D721Med (cell line): ENCODE results near the gene MEGF6.

Experiments
- DNase-seq: peaks from one replicate; pipeline ENCODE4 v3.0.0; 2011; ENCODE audit warnings: low spot score; ENCODE audit not compliant: insufficient read length
- FAIRE-seq: peaks from 2 replicates; lab custom pipeline; 2011; peaks lifted over from hg19 to GRCh38; lab: Jason Lieb, UNC
- CTCF ChIP-seq: IDR thresholded peaks from 2 replicates; pipeline ENCODE4 v1.5.1; 2012; ENCODE audit warnings: mild to moderate bottlenecking, control low read depth; ENCODE audit not compliant: insufficient read depth; ENCODE audit errors: missing control alignments

The MEGF6 gene

GRCh38 chr1:3477241-3477995, 133.9 kb downstream of the MEGF6 start:
- TF ChIP-seq CTCF, result no peak
- DNase-seq (no peak), FAIRE-seq (no peak)

GRCh38 chr1:3476666-3477065, 134.6 kb downstream of the MEGF6 start:
- FAIRE-seq, result no peak
- TF ChIP-seq CTCF, result no peak
- no peak for DNase-seq

- FAIRE-seq (no peak), DNase-seq (no peak)
- no peak for TF ChIP-seq CTCF
Measured at GRCh38 chr1:3475839-3476573, 135.3 kb downstream of the MEGF6 start.

- FAIRE-seq, result no peak
- no peak for TF ChIP-seq CTCF
Measured at GRCh38 chr1:3474421-3474820, 136.9 kb downstream of the MEGF6 start.

GRCh38 chr1:3474016-3474415, 137.3 kb downstream of the MEGF6 start:
- no peak for TF ChIP-seq CTCF
- DNase-seq (no peak), FAIRE-seq (no peak)

More at GRCh38 chr1:3474421-3474820, 136.9 kb downstream of the MEGF6 start:
- DNase-seq, result no peak

- DNase-seq (no peak), FAIRE-seq (no peak)
- no peak for TF ChIP-seq CTCF
Measured at GRCh38 chr1:3473381-3473844, 137.9 kb downstream of the MEGF6 start.

GRCh38 chr1:3472906-3473305, 138.4 kb downstream of the MEGF6 start:
- no peak for FAIRE-seq
- no peak for TF ChIP-seq CTCF
- no peak for DNase-seq
